ENCODE results near the gene AGRP.

Gene AGRP

GRCh38 chr16:67444259-67445125 lies 38.9 kb downstream of the AGRP start:
- DNase-seq: no peak

- no peak for DNase-seq
Observed at GRCh38 chr16:67443265-67443664, 40.1 kb downstream of the AGRP start.

GRCh38 chr16:67442581-67443255 lies 40.6 kb downstream of the AGRP start:
- DNase-seq: no peak

GRCh38 chr16:67441907-67442306 lies 41.4 kb downstream of the AGRP start:
- DNase-seq: no peak

GRCh38 chr16:67441271-67441753 lies 42.0 kb downstream of the AGRP start:
- no peak for DNase-seq

GRCh38 chr16:67438824-67439393 lies 44.4 kb downstream of the AGRP start:
- DNase-seq: no peak

GRCh38 chr16:67438098-67438791 lies 45.1 kb downstream of the AGRP start:
- no peak for DNase-seq

- DNase-seq: no peak
Observed at GRCh38 chr16:67437513-67437912, 45.8 kb downstream of the AGRP start.

GRCh38 chr16:67436640-67437193 lies 46.6 kb downstream of the AGRP start:
- no peak for DNase-seq

- no peak for DNase-seq
Observed at GRCh38 chr16:67435758-67436164, 47.6 kb downstream of the AGRP start.

GRCh38 chr16:67433131-67433719 lies 50.1 kb downstream of the AGRP start:
- no peak for DNase-seq

Measured in activated CD4-positive, alpha-beta T cell treated with anti-CD3 and anti-CD28 coated beads for 48 hours (primary cell).